ENCODE results near the gene SLC27A3.

Gene SLC27A3

DNA sequence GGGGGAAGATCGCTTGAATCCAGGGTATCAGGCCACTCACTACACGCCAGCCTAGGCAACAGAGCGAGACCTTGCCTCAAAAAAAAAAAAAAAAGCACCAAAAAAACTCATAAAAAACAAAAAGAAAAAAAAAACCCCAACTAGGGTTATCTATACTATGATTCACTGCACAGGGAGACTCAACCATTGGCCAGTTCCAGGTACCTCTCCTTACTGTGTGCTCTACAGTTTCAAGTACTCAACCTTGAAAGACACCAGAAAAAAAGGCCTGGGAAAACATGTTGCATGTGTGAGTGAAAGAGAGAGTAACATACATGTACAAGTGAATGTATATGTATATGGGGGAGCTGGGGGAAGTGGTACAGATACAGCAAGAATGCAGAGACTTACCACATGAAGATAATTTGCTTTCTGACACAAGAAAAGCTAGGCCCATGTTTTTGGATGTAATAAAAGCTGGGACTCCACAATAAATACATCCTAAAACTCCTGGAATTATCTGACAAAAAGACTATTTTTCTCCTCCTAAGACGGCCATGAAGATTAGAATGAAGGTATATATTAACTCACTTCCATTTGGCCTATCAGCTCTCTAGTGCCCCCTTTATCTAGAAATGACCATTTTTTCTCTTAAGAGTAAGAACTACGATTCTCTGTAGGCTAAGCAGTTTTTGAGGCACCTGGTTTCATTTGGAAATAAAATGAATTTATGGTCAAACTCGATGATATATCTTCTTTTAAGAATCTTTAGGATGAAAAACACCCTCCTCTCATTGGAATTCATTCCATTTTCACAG, 52.2 kb downstream of the SLC27A3 start:
- no peak for DNase-seq (ENCODE audit: extremely low read depth, low read depth)
- TF ChIP-seq, protein P1, sequence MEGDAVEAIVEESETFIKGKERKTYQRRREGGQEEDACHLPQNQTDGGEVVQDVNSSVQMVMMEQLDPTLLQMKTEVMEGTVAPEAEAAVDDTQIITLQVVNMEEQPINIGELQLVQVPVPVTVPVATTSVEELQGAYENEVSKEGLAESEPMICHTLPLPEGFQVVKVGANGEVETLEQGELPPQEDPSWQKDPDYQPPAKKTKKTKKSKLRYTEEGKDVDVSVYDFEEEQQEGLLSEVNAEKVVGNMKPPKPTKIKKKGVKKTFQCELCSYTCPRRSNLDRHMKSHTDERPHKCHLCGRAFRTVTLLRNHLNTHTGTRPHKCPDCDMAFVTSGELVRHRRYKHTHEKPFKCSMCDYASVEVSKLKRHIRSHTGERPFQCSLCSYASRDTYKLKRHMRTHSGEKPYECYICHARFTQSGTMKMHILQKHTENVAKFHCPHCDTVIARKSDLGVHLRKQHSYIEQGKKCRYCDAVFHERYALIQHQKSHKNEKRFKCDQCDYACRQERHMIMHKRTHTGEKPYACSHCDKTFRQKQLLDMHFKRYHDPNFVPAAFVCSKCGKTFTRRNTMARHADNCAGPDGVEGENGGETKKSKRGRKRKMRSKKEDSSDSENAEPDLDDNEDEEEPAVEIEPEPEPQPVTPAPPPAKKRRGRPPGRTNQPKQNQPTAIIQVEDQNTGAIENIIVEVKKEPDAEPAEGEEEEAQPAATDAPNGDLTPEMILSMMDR (IDR thresholded peaks at IDR 0.05; ENCODE audit: low read depth, low read length), result no peak

All from AG09319 (cell line).